Left ventricle myocardium inferior (tissue), 1 donor: ENCODE results near the gene SIK3. TPM values are rescaled to one million over a fixed set of nuclear protein-coding genes. Genes with fewer than 3 reads are reported as not detected.
A peak's percentile ranks its signal among the peaks of the same experiment; 100 is the strongest.

Experiments used
- DNase-seq: peaks from one replicate; pipeline ENCODE4 v3.0.0-alpha.2; 2020
- H3K27ac ChIP-seq: fragments of 200-600 bp; replicated peaks from 2 replicates; pipeline ENCODE4 v1.8.0; 2021
- H3K27me3 ChIP-seq: fragments of 200-600 bp; 2 replicates; pipeline ENCODE4 v1.8.0; 2021; ENCODE audit warnings: low read depth
- H3K36me3 ChIP-seq: fragments of 200-600 bp; 2 replicates; pipeline ENCODE4 v1.8.0; 2021
- H3K4me1 ChIP-seq: fragments of 200-600 bp; 2 replicates; pipeline ENCODE4 v1.8.0; 2021
- H3K4me3 ChIP-seq: fragments of 200-600 bp; 2 replicates; pipeline ENCODE4 v1.8.0; 2021; ENCODE audit warnings: mild to moderate bottlenecking, moderate library complexity
- H3K9me3 ChIP-seq: fragments of 200-600 bp; replicated peaks from 2 replicates; pipeline ENCODE4 v1.8.0; 2021
- intact Hi-C: fragments of 100-400 bp; cut with micrococcal nuclease; formaldehyde crosslinking; loops from one replicate; pipeline ENCODE4 v1.11.0; 2022
- total RNA-seq: library from RNA; stranded (reverse); fragmentation: NEBNext Ultra II Directional; extraction: Animal tissue kit (Norgen Biotek cat#: 25700); gene quantifications from one replicate; pipeline ENCODE4 v1.2.1, GENCODE V29; 2021
- TF ChIP-seq, protein P1 (sequence below): fragments of 200-600 bp; IDR thresholded peaks from 2 replicates; pipeline ENCODE4 v1.8.0; 2021; ENCODE audit warnings: antibody characterized with exemption, mild to moderate bottlenecking, borderline replicate concordance
- donor health status: DM: no; HTN: yes; CAD: no; lungs with severe emphysema.

SIK3 gene
- total RNA-seq, 1 donor from 2014 or later, result 36.3 TPM

GRCh38 chr11:116929414-116930090 lies 168.7 kb downstream of the SIK3 start:
- H3K36me3 ChIP-seq, result peaks cover 9% of the 10 kb centered on the region
- intact Hi-C loops, result no loop called here
- DNase-seq, result no peak
- no peaks in the 10 kb centered on the region for H3K9me3 ChIP-seq
- peak overlapping the region; percentile 77 for H3K27ac ChIP-seq
- H3K27me3 ChIP-seq, result no peaks in the 10 kb centered on the region
- TF ChIP-seq, protein P1, sequence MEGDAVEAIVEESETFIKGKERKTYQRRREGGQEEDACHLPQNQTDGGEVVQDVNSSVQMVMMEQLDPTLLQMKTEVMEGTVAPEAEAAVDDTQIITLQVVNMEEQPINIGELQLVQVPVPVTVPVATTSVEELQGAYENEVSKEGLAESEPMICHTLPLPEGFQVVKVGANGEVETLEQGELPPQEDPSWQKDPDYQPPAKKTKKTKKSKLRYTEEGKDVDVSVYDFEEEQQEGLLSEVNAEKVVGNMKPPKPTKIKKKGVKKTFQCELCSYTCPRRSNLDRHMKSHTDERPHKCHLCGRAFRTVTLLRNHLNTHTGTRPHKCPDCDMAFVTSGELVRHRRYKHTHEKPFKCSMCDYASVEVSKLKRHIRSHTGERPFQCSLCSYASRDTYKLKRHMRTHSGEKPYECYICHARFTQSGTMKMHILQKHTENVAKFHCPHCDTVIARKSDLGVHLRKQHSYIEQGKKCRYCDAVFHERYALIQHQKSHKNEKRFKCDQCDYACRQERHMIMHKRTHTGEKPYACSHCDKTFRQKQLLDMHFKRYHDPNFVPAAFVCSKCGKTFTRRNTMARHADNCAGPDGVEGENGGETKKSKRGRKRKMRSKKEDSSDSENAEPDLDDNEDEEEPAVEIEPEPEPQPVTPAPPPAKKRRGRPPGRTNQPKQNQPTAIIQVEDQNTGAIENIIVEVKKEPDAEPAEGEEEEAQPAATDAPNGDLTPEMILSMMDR, result no peak
- peaks cover 67% of the 10 kb centered on the region for H3K4me1 ChIP-seq
- H3K4me3 ChIP-seq, result peak overlapping the region; percentile 47

- peak overlapping the region; percentile 47 for H3K4me3 ChIP-seq
- peaks cover 9% of the 10 kb centered on the region for H3K36me3 ChIP-seq
- H3K9me3 ChIP-seq, result no peaks in the 10 kb centered on the region
- TF ChIP-seq, protein P1, result no peak
- peaks cover 67% of the 10 kb centered on the region for H3K4me1 ChIP-seq
- H3K27ac ChIP-seq, result peak overlapping the region; percentile 77
- H3K27me3 ChIP-seq, result no peaks in the 10 kb centered on the region
- DNase-seq, result no peak
- intact Hi-C loops, result no loop called here
These were observed 169.4 kb downstream of the SIK3 start for GRCh38 chr11:116928845-116929244.

GRCh38 chr11:116928102-116928777 lies 170.0 kb downstream of the SIK3 start:
- intact Hi-C loops, result no loop called here
- TF ChIP-seq, protein P1, result no peak
- peaks cover 9% of the 10 kb centered on the region for H3K36me3 ChIP-seq
- peaks cover 67% of the 10 kb centered on the region for H3K4me1 ChIP-seq
- no peaks in the 10 kb centered on the region for H3K27me3 ChIP-seq
- DNase-seq, result no peak
- H3K4me3 ChIP-seq, result no peak overlapping the region
- H3K27ac ChIP-seq, result peak overlapping the region; percentile 77
- H3K9me3 ChIP-seq, result no peaks in the 10 kb centered on the region

DNA sequence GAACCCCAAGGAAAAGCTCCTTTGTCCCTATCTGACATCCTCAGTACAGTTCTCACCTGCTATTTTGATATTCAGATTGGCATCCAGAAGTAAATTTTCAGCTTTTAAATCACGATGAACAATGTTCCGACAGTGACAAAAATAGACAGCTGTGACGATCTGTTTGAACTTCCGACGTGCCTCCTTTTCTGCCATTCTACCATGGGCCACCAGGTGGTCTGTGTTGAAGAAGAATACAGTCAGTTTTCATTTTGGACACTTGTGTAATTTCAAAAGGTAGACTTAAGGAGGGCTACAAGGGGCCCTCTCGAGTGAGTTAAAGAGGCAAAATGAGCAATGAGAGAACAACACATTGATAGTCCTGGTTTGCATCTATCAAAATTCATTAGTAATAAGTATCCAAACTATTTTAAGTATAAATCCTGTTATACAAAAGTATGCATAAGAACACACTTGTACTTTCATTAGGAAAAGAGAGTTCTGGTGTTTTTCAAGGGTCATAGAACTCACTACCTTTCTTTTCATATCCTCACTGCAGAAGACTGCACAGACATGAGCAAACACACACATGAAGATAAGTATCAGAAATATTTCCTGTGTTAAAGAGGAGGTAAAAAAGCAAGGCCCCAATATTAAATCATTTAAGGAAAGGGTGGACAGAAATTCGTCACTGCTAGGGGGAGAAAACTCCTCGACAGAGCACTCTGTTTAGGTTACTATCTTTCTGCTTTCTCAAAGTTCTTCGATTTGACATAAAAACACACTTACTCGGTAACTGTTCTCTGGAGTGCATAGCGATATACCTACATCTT lies 170.9 kb downstream of the SIK3 start:
- Histone ChIP-seq H3K9me3 (no peaks in the 10 kb centered on the region), H3K27ac (no peak overlapping the region), H3K36me3 (peaks cover 10% of the 10 kb centered on the region), H3K27me3 (no peaks in the 10 kb centered on the region), H3K4me1 (peaks cover 60% of the 10 kb centered on the region), H3K4me3 (no peak overlapping the region)
- DNase-seq, result no peak
- intact Hi-C loops, result no loop called here
- TF ChIP-seq, protein P1, result peak; percentile 45

DNA sequence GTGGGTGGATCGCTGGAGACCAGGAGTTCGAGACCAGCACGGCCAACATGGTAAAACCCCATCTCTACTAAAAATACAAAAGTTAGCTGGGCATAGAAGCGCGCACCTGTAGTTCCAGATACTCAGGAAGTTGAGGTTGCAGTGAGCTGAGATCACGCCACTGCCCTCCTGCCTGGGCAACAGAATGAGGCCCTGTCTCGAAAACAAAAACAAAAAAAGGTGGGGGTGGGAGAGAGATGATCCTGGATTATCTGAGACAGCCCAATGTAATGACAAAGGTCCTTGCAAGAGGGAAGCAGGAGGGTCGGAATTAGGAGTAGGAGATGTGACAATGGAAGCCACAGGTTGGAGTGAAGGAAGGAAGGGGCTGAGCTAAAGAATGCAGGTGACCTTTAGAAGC lies 173.2 kb downstream of the SIK3 start:
- intact Hi-C loops, result no loop called here
- TF ChIP-seq, protein P1, result no peak
- peaks cover 14% of the 10 kb centered on the region for H3K36me3 ChIP-seq
- no peaks in the 10 kb centered on the region for H3K9me3 ChIP-seq
- H3K27me3 ChIP-seq, result no peaks in the 10 kb centered on the region
- H3K27ac ChIP-seq, result no peak overlapping the region
- DNase-seq, result no peak
- no peak overlapping the region for H3K4me3 ChIP-seq
- peaks cover 36% of the 10 kb centered on the region for H3K4me1 ChIP-seq
